Esophagus squamous epithelium (tissue), 5 donors: Measurements from ENCODE around the gene STK32C. TPM values are rescaled to one million over a fixed set of nuclear protein-coding genes. Genes with fewer than 3 reads are reported as not detected.

ENCODE experiments used
- DNase-seq: peaks from one replicate; lab custom pipeline; 2025; lab: John Stamatoyannopoulos, UW
- H3K27ac ChIP-seq, 4 donors: fragments of 200-600 bp; sonication (generic); one replicate each; pipeline ENCODE4 v1.5.1; 2016 to 2019; ENCODE audit warnings: mild to moderate bottlenecking in 1 of 4
- H3K27me3 ChIP-seq, 4 donors: fragments of 200-600 bp; sonication (generic); 1 replicate in 3 of 4; 2 replicates in 1 of 4; pipeline versions ENCODE4 v1.5.1 to v1.6.0; 2017 to 2021; ENCODE audit warnings: antibody characterized with exemption in 1 of 4
- H3K36me3 ChIP-seq, 3 donors: fragments of 200-600 bp; sonication (generic); one replicate each; pipeline ENCODE4 v1.5.1; 2016 to 2019
- H3K4me1 ChIP-seq, 3 donors: fragments of 200-600 bp; sonication (generic); one replicate each; pipeline ENCODE4 v1.5.1; 2017 to 2019
- H3K4me3 ChIP-seq, 4 donors: fragments of 200-600 bp; sonication (generic); 1 replicate in 3 of 4; 2 replicates in 1 of 4; pipeline ENCODE4 v1.5.1; 2016 to 2019; ENCODE audit warnings: mild to moderate bottlenecking in 2 of 4, moderate library complexity in 1 of 4
- H3K9me3 ChIP-seq, 3 donors: fragments of 200-600 bp; sonication (generic); one replicate each; pipeline ENCODE4 v1.5.1; 2016 to 2019
- CTCF ChIP-seq, 6 experiments: fragments of 450-650 bp in 4 of 6; fragments of 200-600 bp in 2 of 6; sonication (generic) in 2 of 6; IDR thresholded peaks; one replicate each; pipeline ENCODE4 v1.5.1; 2016 to 2019; ENCODE audit warnings: antibody characterized with exemption in 6 of 6, mild to moderate bottlenecking in 4 of 6, moderate library complexity in 4 of 6
- POLR2A ChIP-seq, 4 donors: fragments of 450-650 bp; IDR thresholded peaks; one replicate each; pipeline ENCODE4 v1.6.1; 2017; ENCODE audit warnings: antibody characterized with exemption in 4 of 4, mild to moderate bottlenecking in 4 of 4, moderate library complexity in 3 of 4
- WGBS, 2 donors: methylation state at CpG; one replicate each; pipeline ENCODE4 v1.1.5; 2018; 5-methylcytosine and 5-hydroxymethylcytosine counted together
- intact Hi-C: fragments of 100-400 bp; cut with DNase I; formaldehyde crosslinking; loops from one replicate; pipeline ENCODE4 v1.15.0; 2022
- total RNA-seq, 4 donors: library from RNA; depleted of rRNA; stranded (reverse); fragments of >200 nt; gene quantifications; one replicate each; pipeline ENCODE4 v1.1.0, GENCODE V29; 2016
- donor health status: DM: yes; HTN: yes; CAD: no.

STK32C gene
- total RNA-seq, 4 donors from 2014 or later, result 2.3 to 5.5 (median 2.6) TPM

- no peak overlapping the region for H3K27ac ChIP-seq
- H3K36me3 ChIP-seq, result no peaks in the 10 kb centered on the region
- intact Hi-C loops, result no loop called here
- H3K27me3 ChIP-seq, result no peaks in the 10 kb centered on the region
- DNase-seq, result no peak
- TF ChIP-seq POLR2A (IDR thresholded peaks at IDR 0.05) (no peak), CTCF (IDR thresholded peaks at IDR 0.05) (no peak)
- 47 to 95% methylated on average over 4 to 16 of the region's 38 CpGs for WGBS, 2 donors
- H3K9me3 ChIP-seq, result no peaks in the 10 kb centered on the region
- H3K4me1 ChIP-seq, result peaks cover 0 to 7% (median 0%) of the 10 kb centered on the region in 3 donors
- peak overlapping the region in 1 of 4 donors; percentile 5 for H3K4me3 ChIP-seq
These were observed 59.1 kb downstream of the STK32C start for GRCh38 chr10:132248455-132249225.

GRCh38 chr10:132247943-132248342 is 59.8 kb downstream of the STK32C start:
- WGBS, 2 donors, result 43 to 54% methylated on average over 2 to 4 of the region's 19 CpGs
- H3K4me3 ChIP-seq, result no peak overlapping the region
- H3K4me1 ChIP-seq, result peaks cover 0 to 7% (median 0%) of the 10 kb centered on the region in 3 donors
- H3K27me3 ChIP-seq, result no peaks in the 10 kb centered on the region
- intact Hi-C loops, result no loop called here
- H3K27ac ChIP-seq, result no peak overlapping the region
- no peak for DNase-seq
- TF ChIP-seq POLR2A (IDR thresholded peaks at IDR 0.05) (no peak), CTCF (IDR thresholded peaks at IDR 0.05) (no peak)
- no peaks in the 10 kb centered on the region for H3K36me3 ChIP-seq
- H3K9me3 ChIP-seq, result no peaks in the 10 kb centered on the region

DNA sequence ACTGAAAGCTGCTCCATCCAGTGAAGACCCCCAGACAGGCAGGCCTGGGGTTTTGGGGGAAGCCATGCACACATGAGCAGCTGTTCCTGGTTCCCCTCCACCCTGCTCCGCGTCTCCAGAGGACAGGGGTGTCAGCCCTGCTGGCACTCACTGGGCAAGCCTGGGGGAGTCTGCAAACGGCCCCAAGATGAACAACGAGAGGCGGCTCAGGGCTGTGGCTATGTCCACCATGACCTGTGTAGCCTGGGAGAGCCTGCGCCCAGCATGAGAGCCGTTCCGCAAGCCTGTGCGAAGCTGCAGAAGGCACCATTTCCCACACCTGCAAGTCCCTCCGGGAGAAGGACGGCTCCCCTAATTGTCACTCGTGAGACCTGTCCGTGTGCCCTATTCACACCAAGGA is 61.5 kb downstream of the STK32C start:
- WGBS, 2 donors, result 94 to 100% methylated on average over 1 to 2 of the region's 13 CpGs
- TF ChIP-seq CTCF (IDR thresholded peaks at IDR 0.05), result no peak
- no peak for TF ChIP-seq POLR2A (IDR thresholded peaks at IDR 0.05)
- intact Hi-C loops, result no loop called here

DNA sequence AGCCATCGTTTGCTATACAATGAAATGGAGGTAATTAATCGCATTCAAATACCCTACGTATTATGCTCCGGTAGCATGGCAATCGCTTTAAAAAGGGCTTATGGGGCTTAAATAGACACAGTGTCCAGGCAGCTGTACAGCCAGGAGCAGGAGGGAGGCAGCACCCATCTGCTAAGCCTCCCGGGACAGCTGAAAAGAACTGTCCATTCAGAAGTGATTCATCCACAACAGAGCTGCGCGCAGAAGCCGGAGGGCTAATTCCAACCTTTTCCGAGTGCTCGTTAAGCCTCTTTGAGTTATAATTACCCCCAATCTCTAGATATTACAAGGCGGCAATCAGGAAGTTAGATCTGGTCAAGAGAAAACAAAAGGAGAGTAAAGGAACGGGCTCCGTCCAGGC is 62.7 kb downstream of the STK32C start:
- H3K27ac ChIP-seq, result no peak overlapping the region
- no peaks in the 10 kb centered on the region for H3K27me3 ChIP-seq
- H3K36me3 ChIP-seq, result no peaks in the 10 kb centered on the region
- no peak overlapping the region for H3K4me3 ChIP-seq
- intact Hi-C loops, result no loop called here
- WGBS, 2 donors, result 87 to 91% methylated on average over 13 to 14 of the region's 14 CpGs
- TF ChIP-seq POLR2A (IDR thresholded peaks at IDR 0.05) (no peak), CTCF (IDR thresholded peaks at IDR 0.05) (no peak)
- H3K9me3 ChIP-seq, result no peaks in the 10 kb centered on the region
- DNase-seq, result no peak
- peaks cover 0 to 7% (median 0%) of the 10 kb centered on the region in 3 donors for H3K4me1 ChIP-seq

More for the DNA sequence above, 61.5 kb downstream of the STK32C start:
- Histone ChIP-seq H3K4me3 (no peak overlapping the region), H3K4me1 (peaks cover 0 to 7% (median 0%) of the 10 kb centered on the region in 3 donors), H3K27me3 (no peaks in the 10 kb centered on the region), H3K27ac (no peak overlapping the region), H3K36me3 (no peaks in the 10 kb centered on the region), H3K9me3 (no peaks in the 10 kb centered on the region)
- DNase-seq, result no peak

DNA sequence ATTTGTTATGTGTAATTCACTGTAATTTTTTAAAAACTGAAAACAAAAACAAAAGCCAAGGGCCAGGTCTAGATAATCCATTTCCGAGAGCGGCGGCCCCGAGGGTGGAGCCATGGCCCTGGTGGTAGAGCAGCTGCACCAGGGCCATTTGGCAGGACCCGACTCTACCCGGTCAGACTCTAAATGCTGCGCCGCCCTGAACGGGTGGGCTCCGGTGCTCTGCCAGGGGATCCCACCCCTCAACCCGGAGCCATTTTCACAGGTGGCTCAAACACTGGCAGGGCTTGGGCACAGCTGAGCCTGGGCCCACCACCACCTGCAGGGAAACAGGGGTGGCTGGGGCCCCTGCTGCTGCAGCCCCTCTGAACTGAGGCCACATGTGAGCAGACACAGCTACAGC is 64.1 kb downstream of the STK32C start:
- H3K36me3 ChIP-seq, result no peaks in the 10 kb centered on the region
- H3K27ac ChIP-seq, result no peak overlapping the region
- intact Hi-C loops, result no loop called here
- TF ChIP-seq CTCF (IDR thresholded peaks at IDR 0.05) (no peak), POLR2A (IDR thresholded peaks at IDR 0.05) (no peak)
- DNase-seq, result no peak
- WGBS, 2 donors, result 73 to 91% methylated on average over 4 to 11 of the region's 11 CpGs
- no peaks in the 10 kb centered on the region for H3K27me3 ChIP-seq
- no peaks in the 10 kb centered on the region for H3K9me3 ChIP-seq
- H3K4me3 ChIP-seq, result no peak overlapping the region
- H3K4me1 ChIP-seq, result peaks cover 0 to 5% (median 0%) of the 10 kb centered on the region in 3 donors
